ENCODE results near the gene DPP6.

DNA sequence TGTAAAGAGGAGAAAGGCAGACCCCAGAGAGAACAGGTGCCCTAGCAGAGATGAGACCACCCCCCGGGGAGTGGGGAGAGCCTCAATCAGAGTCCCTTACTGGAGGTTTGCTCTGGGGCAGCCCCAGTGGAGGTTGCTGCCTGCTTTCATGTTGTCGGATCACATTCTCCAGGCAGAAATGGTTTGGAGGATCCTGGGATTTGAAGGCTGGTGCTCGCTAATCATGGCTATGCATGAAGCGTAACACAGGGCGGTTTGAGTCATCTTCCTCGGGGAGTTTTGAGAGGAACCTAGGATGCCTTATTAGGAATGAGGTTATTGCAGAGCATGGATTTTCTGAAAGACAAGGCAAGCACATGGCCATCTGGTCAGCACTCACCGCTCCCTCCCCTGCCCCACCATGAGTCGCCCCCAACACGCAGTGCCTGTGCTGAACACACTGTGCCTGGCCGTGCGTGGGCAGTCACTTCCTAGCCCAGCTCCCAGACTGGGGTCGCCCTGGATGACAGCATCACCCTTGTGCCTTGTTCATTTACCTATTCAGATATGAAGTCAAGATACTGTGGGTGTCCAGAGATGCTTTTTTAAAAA is 319.9 kb downstream of the DPP6 start:
- TF ChIP-seq, protein P1, sequence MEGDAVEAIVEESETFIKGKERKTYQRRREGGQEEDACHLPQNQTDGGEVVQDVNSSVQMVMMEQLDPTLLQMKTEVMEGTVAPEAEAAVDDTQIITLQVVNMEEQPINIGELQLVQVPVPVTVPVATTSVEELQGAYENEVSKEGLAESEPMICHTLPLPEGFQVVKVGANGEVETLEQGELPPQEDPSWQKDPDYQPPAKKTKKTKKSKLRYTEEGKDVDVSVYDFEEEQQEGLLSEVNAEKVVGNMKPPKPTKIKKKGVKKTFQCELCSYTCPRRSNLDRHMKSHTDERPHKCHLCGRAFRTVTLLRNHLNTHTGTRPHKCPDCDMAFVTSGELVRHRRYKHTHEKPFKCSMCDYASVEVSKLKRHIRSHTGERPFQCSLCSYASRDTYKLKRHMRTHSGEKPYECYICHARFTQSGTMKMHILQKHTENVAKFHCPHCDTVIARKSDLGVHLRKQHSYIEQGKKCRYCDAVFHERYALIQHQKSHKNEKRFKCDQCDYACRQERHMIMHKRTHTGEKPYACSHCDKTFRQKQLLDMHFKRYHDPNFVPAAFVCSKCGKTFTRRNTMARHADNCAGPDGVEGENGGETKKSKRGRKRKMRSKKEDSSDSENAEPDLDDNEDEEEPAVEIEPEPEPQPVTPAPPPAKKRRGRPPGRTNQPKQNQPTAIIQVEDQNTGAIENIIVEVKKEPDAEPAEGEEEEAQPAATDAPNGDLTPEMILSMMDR (IDR thresholded peaks at IDR 0.05) = no peak
- no peak for TF ChIP-seq EZH2 (IDR thresholded peaks at IDR 0.05)

Data from neural progenitor cell (in vitro differentiated cells).